IMR-90 (cell line): ENCODE results near the gene CCNG1. TPM values are rescaled to one million over a fixed set of nuclear protein-coding genes. Genes with fewer than 3 reads are reported as not detected.

Source experiments
- ATAC-seq: fragments of 200-7000 bp; cut with Tn5 transposase; 2 replicates; pipeline ENCODE4 v1.9.1; 2020; ENCODE audit warnings: low read depth, mild to moderate bottlenecking, moderate library complexity
- BruUV-seq: library from RNA; stranded (reverse); fragments of 400-500 nt; replicated peaks from 2 replicates; lab custom pipeline; 2021; lab: Mats Ljungman, UMichigan
- CTCF ChIA-PET: fragments of 300-600 bp; formaldehyde crosslinking; extraction: SDS; loops from one replicate; lab custom pipeline; 2021; ENCODE audit warnings: antibody characterized with exemption; lab: Yijun Ruan, JAX
- POLR2A ChIA-PET: fragments of 300-600 bp; sonication (Branson Sonifier 250); formaldehyde crosslinking; loops from one replicate; lab custom pipeline; 2022; ENCODE audit warnings: antibody characterized with exemption; ENCODE audit not compliant: unreplicated experiment; lab: Charles Lee
- DNase-seq: peaks from one replicate; pipeline ENCODE4 v3.0.0; 2013
- H2AFZ ChIP-seq: replicated peaks from 2 replicates; pipeline ENCODE3; 2013; ENCODE audit warnings: low read length, mild to moderate bottlenecking; ENCODE audit not compliant: poor library complexity
- H2AK5ac ChIP-seq: 2 replicates; pipeline ENCODE4 v1.6.1; 2013; ENCODE audit warnings: low read depth, low read length, inconsistent platforms
- H2AK9ac ChIP-seq: replicated peaks from 2 replicates; pipeline ENCODE3; 2013; ENCODE audit warnings: mild to moderate bottlenecking, low read depth, low read length, moderate library complexity; ENCODE audit not compliant: poor library complexity
- H2BK120ac ChIP-seq: 2 replicates; pipeline ENCODE4 v1.6.1; 2013; ENCODE audit warnings: low read depth, low read length, inconsistent platforms
- H2BK15ac ChIP-seq: 3 replicates; pipeline ENCODE4 v1.6.1; 2013; ENCODE audit warnings: low read depth, low read length, inconsistent platforms
- H2BK20ac ChIP-seq: 2 replicates; pipeline ENCODE4 v1.6.1; 2013; ENCODE audit warnings: low read depth, mild to moderate bottlenecking, inconsistent platforms, low read length, moderate library complexity
- H2BK5ac ChIP-seq: 2 replicates; pipeline ENCODE4 v1.6.1; 2013; ENCODE audit warnings: mild to moderate bottlenecking, low read depth, low read length, inconsistent platforms; ENCODE audit not compliant: poor library complexity, severe bottlenecking
- H3K14ac ChIP-seq: replicated peaks from 2 replicates; pipeline ENCODE4 v1.6.1; 2013; ENCODE audit warnings: low read depth, low read length, inconsistent platforms
- H3K18ac ChIP-seq: 2 replicates; pipeline ENCODE4 v1.6.1; 2013; ENCODE audit warnings: low read depth, low read length, control low read depth
- H3K23ac ChIP-seq: 2 replicates; pipeline ENCODE4 v1.6.1; 2013; ENCODE audit warnings: low read depth, low read length, inconsistent platforms
- H3K27ac ChIP-seq: 2 replicates; pipeline ENCODE4 v1.5.1; 2013; ENCODE audit warnings: mild to moderate bottlenecking, control low read depth, low read length; ENCODE audit not compliant: insufficient read depth
- H3K27me3 ChIP-seq: 2 replicates; pipeline ENCODE4 v1.6.1; 2013; ENCODE audit warnings: low read length; ENCODE audit not compliant: control insufficient read depth, insufficient read depth
- H3K36me3 ChIP-seq: 2 replicates; pipeline ENCODE4 v1.6.1; 2013; ENCODE audit warnings: low read length, mixed read lengths; ENCODE audit not compliant: control insufficient read depth, insufficient read depth
- H3K4ac ChIP-seq: 2 replicates; pipeline ENCODE4 v1.6.1; 2013; ENCODE audit warnings: low read depth, low read length, inconsistent platforms
- H3K4me1 ChIP-seq: 2 replicates; pipeline ENCODE4 v1.6.1; 2013; ENCODE audit warnings: low read length, mixed read lengths; ENCODE audit not compliant: control insufficient read depth, insufficient read depth
- H3K4me2 ChIP-seq: 2 replicates; pipeline ENCODE4 v1.6.1; 2013; ENCODE audit warnings: low read depth, mild to moderate bottlenecking, control low read depth, low read length, moderate library complexity
- H3K4me3 ChIP-seq: 2 replicates; pipeline ENCODE4 v1.5.1; 2013; ENCODE audit warnings: low read depth, mild to moderate bottlenecking, control low read depth, low read length, moderate library complexity; ENCODE audit not compliant: insufficient read depth
- H3K56ac ChIP-seq: 2 replicates; pipeline ENCODE4 v1.6.1; 2013; ENCODE audit warnings: low read length, inconsistent platforms; ENCODE audit not compliant: insufficient read depth; ENCODE audit errors: extremely low read depth
- H3K79me1 ChIP-seq, 2 experiments: 2 replicates each; pipeline ENCODE4 v1.6.1; 2013; ENCODE audit warnings: low read length in 2 of 2, inconsistent platforms in 1 of 2, low read depth in 1 of 2
- H3K9ac ChIP-seq: 2 replicates; pipeline ENCODE4 v1.6.1; 2013; ENCODE audit warnings: low read depth, low read length, control low read depth
- H3K9me1 ChIP-seq: 2 replicates; pipeline ENCODE4 v1.6.1; 2013; ENCODE audit warnings: low read length, inconsistent platforms; ENCODE audit not compliant: insufficient read depth
- H3K9me3 ChIP-seq: 2 replicates; pipeline ENCODE4 v1.6.1; 2013; ENCODE audit warnings: low read length; ENCODE audit not compliant: control insufficient read depth, insufficient read depth
- H4K20me1 ChIP-seq: 2 replicates; pipeline ENCODE4 v1.6.1; 2013; ENCODE audit warnings: low read length, inconsistent platforms; ENCODE audit not compliant: insufficient read depth
- H4K5ac ChIP-seq: 2 replicates; pipeline ENCODE4 v1.6.1; 2013; ENCODE audit warnings: mild to moderate bottlenecking, low read depth, low read length, control low read depth
- H4K8ac ChIP-seq, 2 experiments: 2 replicates each; pipeline ENCODE4 v1.6.1; 2013; ENCODE audit warnings: low read depth in 2 of 2, low read length in 2 of 2, control low read depth in 1 of 2, inconsistent platforms in 1 of 2
- H4K91ac ChIP-seq: 2 replicates; pipeline ENCODE4 v1.6.1; 2013; ENCODE audit warnings: low read depth, low read length, inconsistent platforms; ENCODE audit not compliant: insufficient read depth
- NFE2L2 ChIP-seq: fragments of 150-350 bp; IDR thresholded peaks from 2 replicates; pipeline ENCODE4 v1.6.1; 2016; ENCODE audit warnings: low read depth, mild to moderate bottlenecking, low read length
- RAD21 ChIP-seq: IDR thresholded peaks from 2 replicates; pipeline ENCODE4 v1.6.1; 2012; ENCODE audit warnings: low read length, improper control_type of control experiment
- RCOR1 ChIP-seq: IDR thresholded peaks from 2 replicates; pipeline ENCODE4 v1.6.1; 2012; ENCODE audit warnings: mild to moderate bottlenecking, low read length, improper control_type of control experiment; ENCODE audit not compliant: insufficient replicate concordance
- USF2 ChIP-seq: fragments of 150-350 bp; IDR thresholded peaks from 2 replicates; pipeline ENCODE4 v1.6.1; 2017; ENCODE audit warnings: mild to moderate bottlenecking, antibody characterized with exemption, low read length, low read depth
- WGBS, 2 experiments: methylation state at CpG; one replicate each; pipeline versions ENCODE4 v1.1.5 to v1.1.7; 2013; ENCODE audit warnings: missing lambda C conversion rate in 2 of 2; ENCODE audit not compliant: insufficient read length in 1 of 2; ENCODE audit errors: extremely low coverage in 2 of 2; 5-methylcytosine and 5-hydroxymethylcytosine counted together
- dilution Hi-C: fragments of 300-500 bp; cut with HindIII; formaldehyde crosslinking; loops from one replicate; pipeline ENCODE4 v1.14.3; 2018; ENCODE audit warnings: low sequenced_read_pairs; ENCODE audit not compliant: unreplicated experiment
- in situ Hi-C: fragments of 300-500 bp; cut with MboI; formaldehyde crosslinking; loops from 3 replicates; pipeline ENCODE4 v1.14.3; 2019; ENCODE audit warnings: low sequenced_read_pairs, inconsistent platforms, mixed read lengths
- intact Hi-C: fragments of 100-400 bp; cut with micrococcal nuclease; formaldehyde crosslinking; loops from 2 replicates; pipeline ENCODE4 v1.10.0; 2022
- polyA plus RNA-seq, 3 experiments: library from polyadenylated mRNA; depleted of rRNA; stranded (reverse); fragments of >200 nt; gene quantifications; 2 replicates each; pipeline ENCODE4 v1.2.3, GENCODE V29; 2012; ENCODE audit warnings: low replicate concordance in 1 of 3
- total RNA-seq: library from RNA; depleted of rRNA; stranded (reverse); fragments of >200 nt; gene quantifications from 2 replicates; pipeline ENCODE4 v1.2.3, GENCODE V29; 2012
- TF ChIP-seq, protein P1 (sequence below): conservative IDR thresholded peaks from 2 replicates; pipeline ENCODE4 v1.5.1; 2012; ENCODE audit warnings: mild to moderate bottlenecking, low read depth, low read length, improper control_type of control experiment
- TF ChIP-seq, protein P2 (sequence below): fragments of 150-350 bp; IDR thresholded peaks from 2 replicates; pipeline ENCODE4 v1.6.1; 2016; ENCODE audit warnings: low read depth, mild to moderate bottlenecking, low read length, moderate library complexity, borderline replicate concordance

The CCNG1 gene
- total and polyA plus RNA-seq, 2 of the 4 experiments (the other 2 are of a cell fraction), result 72.0 to 382 TPM

GRCh38 chr5:163447875-163448274, 10.5 kb downstream of the CCNG1 start:
- no peaks in the 10 kb centered on the region for H3K9me3 ChIP-seq
- H3K9me1 ChIP-seq, result no peaks in the 10 kb centered on the region
- H2AFZ ChIP-seq, result no peak overlapping the region
- WGBS, 2 experiments, result no CpG with 5 or more reads among the region's 3 CpGs
- no peak overlapping the region for H4K91ac ChIP-seq
- BruUV-seq, result no TSS peak
- ATAC-seq (no peak), DNase-seq (no peak)
- no peak overlapping the region for H2BK20ac ChIP-seq
- H3K27me3 ChIP-seq, result no peaks in the 10 kb centered on the region
- H3K9ac ChIP-seq, result no peak overlapping the region
- H3K4me1 ChIP-seq, result no peaks in the 10 kb centered on the region
- H3K4ac ChIP-seq, result no peak overlapping the region
- H2BK120ac ChIP-seq, result no peak overlapping the region
- H2AK9ac ChIP-seq, result no peak overlapping the region
- in situ Hi-C loops, result no loop called here
- dilution Hi-C loops, result no loop called here
- peaks cover 33% of the 10 kb centered on the region for H3K36me3 ChIP-seq
- H3K56ac ChIP-seq, result no peak overlapping the region
- POLR2A ChIA-PET, result no interaction called here
- TF ChIP-seq, protein P1, sequence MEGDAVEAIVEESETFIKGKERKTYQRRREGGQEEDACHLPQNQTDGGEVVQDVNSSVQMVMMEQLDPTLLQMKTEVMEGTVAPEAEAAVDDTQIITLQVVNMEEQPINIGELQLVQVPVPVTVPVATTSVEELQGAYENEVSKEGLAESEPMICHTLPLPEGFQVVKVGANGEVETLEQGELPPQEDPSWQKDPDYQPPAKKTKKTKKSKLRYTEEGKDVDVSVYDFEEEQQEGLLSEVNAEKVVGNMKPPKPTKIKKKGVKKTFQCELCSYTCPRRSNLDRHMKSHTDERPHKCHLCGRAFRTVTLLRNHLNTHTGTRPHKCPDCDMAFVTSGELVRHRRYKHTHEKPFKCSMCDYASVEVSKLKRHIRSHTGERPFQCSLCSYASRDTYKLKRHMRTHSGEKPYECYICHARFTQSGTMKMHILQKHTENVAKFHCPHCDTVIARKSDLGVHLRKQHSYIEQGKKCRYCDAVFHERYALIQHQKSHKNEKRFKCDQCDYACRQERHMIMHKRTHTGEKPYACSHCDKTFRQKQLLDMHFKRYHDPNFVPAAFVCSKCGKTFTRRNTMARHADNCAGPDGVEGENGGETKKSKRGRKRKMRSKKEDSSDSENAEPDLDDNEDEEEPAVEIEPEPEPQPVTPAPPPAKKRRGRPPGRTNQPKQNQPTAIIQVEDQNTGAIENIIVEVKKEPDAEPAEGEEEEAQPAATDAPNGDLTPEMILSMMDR, result no peak
- no peak for TF ChIP-seq RCOR1
- TF ChIP-seq NFE2L2, result no peak
- TF ChIP-seq, protein P2, sequence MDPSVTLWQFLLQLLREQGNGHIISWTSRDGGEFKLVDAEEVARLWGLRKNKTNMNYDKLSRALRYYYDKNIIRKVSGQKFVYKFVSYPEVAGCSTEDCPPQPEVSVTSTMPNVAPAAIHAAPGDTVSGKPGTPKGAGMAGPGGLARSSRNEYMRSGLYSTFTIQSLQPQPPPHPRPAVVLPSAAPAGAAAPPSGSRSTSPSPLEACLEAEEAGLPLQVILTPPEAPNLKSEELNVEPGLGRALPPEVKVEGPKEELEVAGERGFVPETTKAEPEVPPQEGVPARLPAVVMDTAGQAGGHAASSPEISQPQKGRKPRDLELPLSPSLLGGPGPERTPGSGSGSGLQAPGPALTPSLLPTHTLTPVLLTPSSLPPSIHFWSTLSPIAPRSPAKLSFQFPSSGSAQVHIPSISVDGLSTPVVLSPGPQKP, result no peak
- TF ChIP-seq USF2, result no peak
- TF ChIP-seq RAD21, result no peak
- peaks cover 5 to 12% of the 10 kb centered on the region in 2 experiments; a peak in 3 of 4 replicates for H3K79me1 ChIP-seq
- intact Hi-C loops, result no loop called here
- no peaks in the 10 kb centered on the region for H4K20me1 ChIP-seq
- no peak overlapping the region for H3K18ac ChIP-seq
- no peak overlapping the region for H3K23ac ChIP-seq
- H4K8ac ChIP-seq, result no peak overlapping the region
- no peak overlapping the region for H3K4me2 ChIP-seq
- no peak overlapping the region for H3K4me3 ChIP-seq
- no peak overlapping the region for H3K27ac ChIP-seq
- no peak overlapping the region for H2AK5ac ChIP-seq
- no peak overlapping the region for H4K5ac ChIP-seq
- CTCF ChIA-PET, result no interaction called here
- H3K14ac ChIP-seq, result no peak overlapping the region
- H2BK15ac ChIP-seq, result no peak overlapping the region
- no peak overlapping the region for H2BK5ac ChIP-seq
